Fibroblast of the aortic adventitia (primary cell): ENCODE measurements around the gene ATP5F1D. TPM values are rescaled to one million over a fixed set of nuclear protein-coding genes. Genes with fewer than 3 reads are reported as not detected.
"Not testable (repeated sequence)": the region's sequence is repeated elsewhere in the genome, so short reads cannot be mapped to it uniquely, and the experiment has no call there.

ENCODE experiments used
- DNase-seq: peaks from one replicate; pipeline ENCODE4 v3.0.0-alpha.2; 2010; ENCODE audit warnings: low read depth
- H3K4me3 ChIP-seq: 2 replicates; pipeline ENCODE4 v1.5.1; 2011; ENCODE audit warnings: low read depth, mild to moderate bottlenecking, control low read depth, low read length, moderate library complexity
- total RNA-seq: library from RNA; depleted of rRNA; stranded (reverse); fragments of >200 nt; gene quantifications from 2 replicates; pipeline ENCODE4 v1.2.3, GENCODE V29; 2012; ENCODE audit warnings: low replicate concordance
- TF ChIP-seq, protein P1 (sequence below): IDR thresholded peaks from 2 replicates; pipeline ENCODE4 v1.5.1; 2011; ENCODE audit warnings: mild to moderate bottlenecking, low read length, control low read depth, inconsistent platforms; ENCODE audit not compliant: insufficient read depth

Gene ATP5F1D
- total RNA-seq, 1 donor: 15.7 TPM

DNA sequence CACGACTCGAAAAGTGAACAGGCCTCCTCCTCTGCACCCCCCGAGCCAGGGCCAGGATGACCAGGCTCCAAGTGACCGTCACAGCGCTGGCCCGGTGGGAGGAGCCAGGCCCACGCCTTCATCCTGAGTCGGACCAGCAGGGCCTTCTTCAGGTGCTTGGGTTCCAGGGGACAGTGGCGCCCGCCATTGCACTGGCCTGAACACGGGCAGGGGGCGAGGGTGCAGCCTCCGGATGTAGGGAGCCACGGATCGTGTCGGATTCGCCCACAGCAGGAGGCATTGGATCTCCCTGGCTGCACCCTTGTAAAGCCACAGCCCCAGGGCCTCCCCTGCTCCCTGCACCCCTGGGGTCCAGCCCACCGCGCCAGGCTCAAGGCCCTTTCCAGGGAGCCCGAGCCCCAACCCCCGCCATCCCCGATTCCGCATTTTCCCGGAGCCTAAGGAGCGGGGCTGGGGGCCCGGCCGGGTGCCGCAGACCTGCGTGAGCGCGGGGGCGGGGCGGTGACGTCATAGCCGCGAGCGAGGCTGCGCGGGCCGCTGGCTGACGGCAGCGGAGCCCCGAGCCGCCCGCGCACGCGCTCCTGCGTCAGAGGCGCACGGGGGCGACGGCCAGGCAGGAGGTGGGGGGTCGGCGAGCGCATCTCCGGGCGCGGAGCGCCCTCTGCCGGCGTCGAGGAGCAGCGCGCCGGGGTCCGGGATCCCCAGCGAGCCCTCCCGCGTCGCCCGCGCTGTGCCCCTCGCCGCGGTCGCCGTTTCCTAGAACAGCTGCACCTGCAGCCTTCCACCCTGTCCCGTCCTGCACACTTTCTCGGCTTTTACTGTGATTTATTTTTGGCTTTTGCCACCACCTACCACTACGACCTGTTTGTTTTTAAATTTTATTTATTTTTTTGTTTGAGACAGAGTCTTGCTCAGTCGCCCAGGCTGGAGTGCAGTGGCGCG, 1.5 kb upstream of the ATP5F1D start:
- peak; percentile 88 for DNase-seq
- TF ChIP-seq, protein P1, sequence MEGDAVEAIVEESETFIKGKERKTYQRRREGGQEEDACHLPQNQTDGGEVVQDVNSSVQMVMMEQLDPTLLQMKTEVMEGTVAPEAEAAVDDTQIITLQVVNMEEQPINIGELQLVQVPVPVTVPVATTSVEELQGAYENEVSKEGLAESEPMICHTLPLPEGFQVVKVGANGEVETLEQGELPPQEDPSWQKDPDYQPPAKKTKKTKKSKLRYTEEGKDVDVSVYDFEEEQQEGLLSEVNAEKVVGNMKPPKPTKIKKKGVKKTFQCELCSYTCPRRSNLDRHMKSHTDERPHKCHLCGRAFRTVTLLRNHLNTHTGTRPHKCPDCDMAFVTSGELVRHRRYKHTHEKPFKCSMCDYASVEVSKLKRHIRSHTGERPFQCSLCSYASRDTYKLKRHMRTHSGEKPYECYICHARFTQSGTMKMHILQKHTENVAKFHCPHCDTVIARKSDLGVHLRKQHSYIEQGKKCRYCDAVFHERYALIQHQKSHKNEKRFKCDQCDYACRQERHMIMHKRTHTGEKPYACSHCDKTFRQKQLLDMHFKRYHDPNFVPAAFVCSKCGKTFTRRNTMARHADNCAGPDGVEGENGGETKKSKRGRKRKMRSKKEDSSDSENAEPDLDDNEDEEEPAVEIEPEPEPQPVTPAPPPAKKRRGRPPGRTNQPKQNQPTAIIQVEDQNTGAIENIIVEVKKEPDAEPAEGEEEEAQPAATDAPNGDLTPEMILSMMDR: peak; percentile 64
- peak overlapping the region; percentile 51 for H3K4me3 ChIP-seq

DNA sequence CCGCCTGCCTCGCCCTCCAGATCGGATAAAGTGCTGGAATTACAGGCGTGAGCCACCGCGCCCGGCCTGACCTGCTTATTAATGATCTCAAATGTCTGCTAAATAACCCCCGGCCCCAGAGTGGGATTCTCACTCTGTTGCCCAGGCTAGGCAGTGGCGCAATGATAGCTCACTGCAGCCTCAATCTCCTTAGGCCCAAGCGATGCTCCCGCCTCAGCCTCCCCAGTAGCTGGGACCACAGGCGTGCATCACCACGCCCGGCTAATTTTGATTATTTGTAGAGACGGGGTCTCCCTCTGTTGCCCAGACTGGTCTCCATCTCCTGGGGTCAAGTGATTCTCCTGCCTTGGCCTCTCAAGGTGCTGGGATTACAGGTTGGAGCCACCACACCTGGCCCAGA, 626 bp upstream of the ATP5F1D start:
- H3K4me3 ChIP-seq: peak overlapping the region; percentile 18
- DNase-seq: no peak
- TF ChIP-seq, protein P1: no peak

DNA sequence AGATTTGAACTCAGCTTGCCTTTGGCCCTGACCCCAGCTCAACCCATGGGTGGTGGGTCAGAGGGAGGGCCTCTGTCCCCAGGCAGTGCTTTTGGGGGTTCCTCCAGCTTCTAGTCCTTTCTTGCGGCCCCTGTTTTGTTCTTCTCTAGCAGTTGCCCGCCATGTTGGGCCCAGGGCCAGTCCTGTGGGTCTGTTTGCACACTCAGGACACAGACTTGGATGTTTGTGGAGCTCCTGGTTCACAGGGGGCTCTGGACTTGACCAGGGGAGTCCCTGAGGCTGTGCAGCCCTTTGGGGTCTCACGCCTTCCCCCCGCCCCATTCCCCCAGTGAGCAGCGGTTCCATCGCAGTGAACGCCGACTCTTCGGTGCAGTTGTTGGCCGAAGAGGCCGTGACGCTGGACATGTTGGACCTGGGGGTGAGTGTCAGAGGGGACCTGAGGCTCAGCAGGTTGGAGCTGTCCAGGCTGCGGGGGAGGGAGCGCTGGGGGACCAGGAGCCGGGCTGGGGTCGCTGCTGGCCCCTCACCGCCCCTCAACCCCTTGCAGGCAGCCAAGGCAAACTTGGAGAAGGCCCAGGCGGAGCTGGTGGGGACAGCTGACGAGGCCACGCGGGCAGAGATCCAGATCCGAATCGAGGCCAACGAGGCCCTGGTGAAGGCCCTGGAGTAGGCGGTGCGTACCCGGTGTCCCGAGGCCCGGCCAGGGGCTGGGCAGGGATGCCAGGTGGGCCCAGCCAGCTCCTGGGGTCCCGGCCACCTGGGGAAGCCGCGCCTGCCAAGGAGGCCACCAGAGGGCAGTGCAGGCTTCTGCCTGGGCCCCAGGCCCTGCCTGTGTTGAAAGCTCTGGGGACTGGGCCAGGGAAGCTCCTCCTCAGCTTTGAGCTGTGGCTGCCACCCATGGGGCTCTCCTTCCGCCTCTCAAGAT, 2.5 kb downstream of the ATP5F1D start:
- DNase-seq: peak; percentile 85
- peak overlapping the region; percentile 37 for H3K4me3 ChIP-seq
- TF ChIP-seq, protein P1: peak; percentile 95

DNA sequence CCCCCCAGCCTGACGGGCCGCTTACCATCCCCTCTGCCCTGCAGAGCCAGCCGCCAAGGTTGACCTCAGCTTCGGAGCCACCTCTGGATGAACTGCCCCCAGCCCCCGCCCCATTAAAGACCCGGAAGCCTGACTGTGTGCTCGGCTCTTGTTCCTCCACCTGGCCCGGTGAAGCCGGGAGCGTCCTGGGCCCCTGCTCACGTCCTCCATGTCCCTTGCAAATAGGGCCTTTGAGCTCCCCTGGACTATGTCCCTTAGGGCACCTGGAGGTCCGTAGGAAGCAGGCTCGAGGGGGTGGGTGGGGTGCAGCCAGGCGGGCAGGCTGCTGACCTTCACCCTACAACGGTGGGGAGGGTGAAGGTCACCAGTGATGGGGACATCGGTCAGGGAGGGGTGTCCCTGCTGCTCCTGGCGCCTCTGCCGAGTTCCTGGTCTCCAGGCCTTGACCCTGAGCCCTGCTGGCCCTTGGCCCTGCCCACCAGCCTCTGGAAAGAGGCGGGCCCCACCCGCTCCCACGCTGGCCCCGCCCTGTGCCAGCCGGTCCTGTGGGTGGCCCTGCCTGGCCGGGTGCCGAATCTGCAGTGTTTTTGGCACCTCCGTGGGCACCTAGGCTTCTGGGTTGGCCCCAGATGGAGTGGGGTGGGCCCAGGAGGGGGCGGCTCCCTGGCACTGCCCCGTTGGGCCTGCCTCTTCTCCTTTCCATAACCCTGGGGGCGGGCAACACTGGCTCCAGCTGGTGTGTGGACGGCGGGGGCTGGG, 3.3 kb downstream of the ATP5F1D start:
- DNase-seq: no peak
- peak overlapping the region; percentile 37 for H3K4me3 ChIP-seq
- TF ChIP-seq, protein P1: no peak

DNA sequence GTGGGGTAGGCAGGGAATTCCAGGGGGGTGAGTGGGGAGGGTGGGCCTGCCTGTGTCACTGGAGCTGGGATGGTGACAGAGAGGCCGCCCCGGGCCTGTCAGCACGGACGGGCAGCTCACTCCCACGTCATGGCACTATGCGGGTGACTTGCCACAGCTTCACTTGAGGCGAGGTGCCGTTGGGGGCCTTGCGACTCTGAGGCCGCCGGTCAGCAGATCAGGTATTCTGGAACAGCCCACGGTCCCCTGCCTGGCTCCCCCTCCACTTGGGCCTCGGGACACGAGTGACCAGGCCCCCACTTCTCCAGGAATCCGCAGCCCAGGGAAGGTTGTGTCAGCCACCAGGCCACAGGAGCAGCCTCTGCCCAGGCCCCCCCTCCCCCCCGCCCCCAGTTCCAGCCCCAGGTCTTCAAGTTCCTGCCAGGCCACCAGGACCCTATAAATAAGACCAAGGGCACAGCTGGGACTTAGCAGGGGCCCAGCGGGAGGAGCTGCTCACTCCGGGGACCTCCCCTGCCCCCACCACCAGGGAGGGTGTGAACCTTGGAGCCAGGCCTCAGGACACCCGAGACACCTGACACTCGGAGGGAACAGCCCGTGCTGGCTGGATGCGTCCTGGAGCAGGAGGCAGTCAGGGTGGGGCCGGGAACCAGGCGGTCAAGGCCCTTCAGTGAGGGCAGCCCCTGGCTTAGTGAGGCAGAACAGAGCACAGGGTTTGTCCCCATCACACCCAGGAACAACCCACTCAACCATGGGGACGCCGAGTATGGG, 4.1 kb downstream of the ATP5F1D start:
- H3K4me3 ChIP-seq: no peak overlapping the region
- TF ChIP-seq, protein P1: no peak
- no peak for DNase-seq

DNA sequence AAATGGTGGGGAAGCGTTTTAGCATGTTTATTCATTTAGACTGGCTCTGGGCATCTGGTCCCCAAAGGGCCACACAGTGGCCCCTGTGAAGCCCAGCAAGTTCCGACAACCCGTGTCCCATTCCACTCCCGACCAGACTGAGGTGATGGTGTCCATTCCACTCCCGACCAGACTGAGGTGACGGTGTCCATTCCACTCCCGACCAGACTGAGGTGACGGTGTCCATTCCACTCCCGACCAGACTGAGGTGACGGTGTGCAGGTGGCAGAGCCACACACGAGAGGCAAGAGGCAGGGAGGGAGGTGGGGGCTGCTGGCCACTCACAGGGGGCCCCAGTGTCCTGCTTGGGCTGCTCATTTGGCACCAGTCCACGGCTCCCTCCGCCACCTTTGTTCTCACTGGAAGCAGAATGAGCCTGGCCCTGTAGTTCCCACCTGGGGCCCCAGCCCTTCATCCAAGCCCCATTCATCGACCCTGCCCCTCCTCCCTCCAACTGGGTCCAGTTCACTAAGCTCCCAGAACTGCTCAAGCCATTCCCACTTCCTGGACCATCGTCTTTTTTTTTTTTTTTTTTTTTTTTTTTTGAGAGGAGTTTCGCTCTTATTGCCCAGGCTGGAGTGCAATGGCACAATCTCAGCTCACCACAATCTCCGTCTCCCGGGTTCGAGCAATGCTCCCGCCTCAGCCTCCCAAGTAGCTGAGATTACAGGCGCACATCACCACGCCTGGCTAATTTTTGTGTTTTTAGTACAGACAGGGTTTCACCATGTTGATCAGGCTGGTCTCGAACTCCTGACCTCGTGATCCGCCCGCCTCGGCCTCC, 4.9 kb downstream of the ATP5F1D start:
- H3K4me3 ChIP-seq, DNase-seq: not testable (repeated sequence)
